HG02759 (cell line): Measurements from ENCODE around the gene E2F4.

Source experiments
- ATAC-seq: cut with Tn5 transposase; IDR thresholded peaks from one replicate; pipeline ENCODE4 v1.9.1; 2021; ENCODE audit warnings: mild to moderate bottlenecking, moderate library complexity; ENCODE audit not compliant: unreplicated experiment

The E2F4 gene

DNA sequence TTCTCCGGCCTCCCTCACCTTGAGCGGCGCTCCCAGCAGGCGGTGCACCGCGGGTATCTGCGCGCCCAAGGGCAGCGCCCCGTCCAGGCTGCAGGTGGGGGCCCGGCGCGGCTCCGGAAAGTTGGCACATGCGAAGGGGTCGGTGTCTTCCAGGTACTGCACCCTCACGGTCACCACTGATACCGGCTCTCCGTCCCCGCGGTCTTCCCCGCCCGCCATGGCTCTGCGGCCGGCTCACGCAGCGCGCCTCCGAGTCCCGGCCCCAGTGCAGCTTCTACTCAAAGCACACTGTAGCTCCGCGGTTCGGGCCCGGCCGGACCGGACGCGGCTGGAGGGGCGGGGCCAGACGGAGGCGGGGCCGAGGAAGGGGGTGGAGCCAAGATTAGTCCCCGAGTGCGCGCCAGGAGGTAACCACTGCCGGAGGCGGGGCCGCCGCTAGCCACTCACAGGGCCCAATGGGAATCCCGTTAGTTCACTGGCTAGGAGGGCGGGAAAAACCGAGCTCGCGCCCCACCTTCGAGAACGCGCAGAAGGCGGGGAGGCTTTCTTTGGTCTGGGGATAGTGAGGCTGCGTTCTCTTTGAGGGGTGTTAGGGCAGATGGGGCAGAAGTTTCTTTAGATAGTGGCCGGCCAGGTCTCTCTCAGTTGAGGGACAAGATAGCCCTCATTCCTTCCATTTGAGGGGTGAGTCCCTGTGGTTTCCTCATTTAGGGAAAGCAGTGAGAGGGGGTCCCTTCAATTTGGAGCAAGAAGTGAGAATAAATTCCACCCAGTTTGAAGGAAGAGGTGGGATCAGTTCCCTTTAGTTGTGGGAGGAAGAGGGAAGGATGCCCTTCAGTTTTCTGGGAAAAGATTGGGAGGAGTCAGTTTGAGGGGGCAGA lies 55.5 kb downstream of the E2F4 start, which contains the start of gene FHOD1:
Gene FHOD1 (minus strand): TSS at position 290 of the 881 bp plus-strand sequence. CDS start 71 bp downstream, at position 219.
- ATAC-seq, result peak; percentile 52

DNA sequence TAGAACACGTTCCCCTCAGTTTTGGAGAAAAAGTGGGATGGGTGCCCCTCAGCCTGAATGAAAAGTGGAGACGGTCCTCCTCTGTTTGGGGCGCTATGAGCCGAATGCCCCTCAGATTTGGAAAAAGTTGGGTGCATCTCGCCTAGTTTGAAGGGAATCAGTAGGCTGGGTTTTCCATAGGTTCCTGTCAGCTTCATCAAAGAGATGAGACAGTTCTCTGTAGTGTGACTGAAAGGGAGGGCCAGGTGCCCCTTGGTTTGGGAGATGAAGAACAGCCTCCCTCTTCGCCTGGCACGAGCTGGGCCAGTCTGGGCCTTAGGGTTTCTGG lies 56.1 kb downstream of the E2F4 start:
- no peak for ATAC-seq
